Right renal pelvis (tissue), 4 donors: ENCODE data around the gene WDFY1. TPM values are rescaled to one million over a fixed set of nuclear protein-coding genes. Genes with fewer than 3 reads are reported as not detected.
"Not testable (repeated sequence)": the region's sequence is repeated elsewhere in the genome, so short reads cannot be mapped to it uniquely, and the experiment has no call there.

Source experiments
- DNase-seq, 4 donors: peaks; one replicate each; pipeline ENCODE4 v3.0.0-alpha.2; 2013; ENCODE audit warnings: low read depth in 4 of 4, low spot score in 3 of 4, missing footprints in 1 of 4
- polyA plus RNA-seq, 4 donors: library from polyadenylated mRNA; unstranded; fragments of 120-200 nt; gene quantifications; one replicate each; pipeline ENCODE4 v1.2.1, GENCODE V29; 2013; ENCODE audit not compliant: insufficient read length in 4 of 4

WDFY1 gene
- polyA plus RNA-seq, 4 donors, result 55.4 to 71.2 (median 64.7) TPM

- no peak for DNase-seq
These were observed 44.6 kb downstream of the WDFY1 start for GRCh38 chr2:223900531-223900930.

- no peak for DNase-seq
These were observed 45.1 kb downstream of the WDFY1 start for GRCh38 chr2:223900066-223900465.

GRCh38 chr2:223897669-223898330 lies 47.3 kb downstream of the WDFY1 start:
- DNase-seq, result no peak

- no peak for DNase-seq
These were observed 48.3 kb downstream of the WDFY1 start for GRCh38 chr2:223896833-223897311.

GRCh38 chr2:223894968-223895367 lies 50.2 kb downstream of the WDFY1 start:
- no peak for DNase-seq

- DNase-seq, result no peak
These were observed 51.1 kb downstream of the WDFY1 start for GRCh38 chr2:223894009-223894408.

GRCh38 chr2:223890721-223891120 lies 54.4 kb downstream of the WDFY1 start:
- DNase-seq, result no peak

- no peak for DNase-seq
These were observed 55.9 kb downstream of the WDFY1 start for GRCh38 chr2:223889229-223889628.

- DNase-seq, result no peak
These were observed 56.9 kb downstream of the WDFY1 start for GRCh38 chr2:223888251-223888650.

- DNase-seq, result no peak
These were observed 58.0 kb downstream of the WDFY1 start for GRCh38 chr2:223887127-223887526.

GRCh38 chr2:223886726-223887125 lies 58.4 kb downstream of the WDFY1 start:
- DNase-seq, result no peak

GRCh38 chr2:223884399-223884798 lies 60.7 kb downstream of the WDFY1 start:
- DNase-seq, result no peak

- no peak for DNase-seq
These were observed 62.4 kb downstream of the WDFY1 start for GRCh38 chr2:223882715-223883114.

GRCh38 chr2:223880796-223881195 lies 64.3 kb downstream of the WDFY1 start:
- DNase-seq, result no peak

GRCh38 chr2:223877721-223878410 lies 67.3 kb downstream of the WDFY1 start:
- no peak for DNase-seq

GRCh38 chr2:223873672-223874071 lies 71.5 kb downstream of the WDFY1 start:
- DNase-seq, result no peak

GRCh38 chr2:223872772-223873171 lies 72.4 kb downstream of the WDFY1 start:
- not testable (repeated sequence) for DNase-seq

GRCh38 chr2:223871661-223872060 lies 73.5 kb downstream of the WDFY1 start:
- not testable (repeated sequence) for DNase-seq

- no peak for DNase-seq
These were observed 74.1 kb downstream of the WDFY1 start for GRCh38 chr2:223870840-223871611.

- no peak for DNase-seq
These were observed 77.1 kb downstream of the WDFY1 start for GRCh38 chr2:223868005-223868404.

- no peak for DNase-seq
These were observed 79.1 kb downstream of the WDFY1 start for GRCh38 chr2:223865907-223866508.
